Urinary bladder (tissue), 4 donors: ENCODE data around the gene AASDH. TPM values are rescaled to one million over a fixed set of nuclear protein-coding genes. Genes with fewer than 3 reads are reported as not detected.

ENCODE experiments used
- DNase-seq: peaks from one replicate; pipeline ENCODE4 v3.0.0-alpha.2; 2015; ENCODE audit errors: extremely low spot score
- H3K27ac ChIP-seq: one replicate; pipeline ENCODE4 v1.5.1; 2013; ENCODE audit warnings: low read depth, mild to moderate bottlenecking, moderate library complexity
- H3K36me3 ChIP-seq: one replicate; pipeline ENCODE4 v1.6.1; 2013; ENCODE audit warnings: mild to moderate bottlenecking, moderate library complexity; ENCODE audit not compliant: insufficient read depth
- H3K4me1 ChIP-seq: one replicate; pipeline ENCODE4 v1.6.1; 2013; ENCODE audit warnings: mild to moderate bottlenecking, moderate library complexity; ENCODE audit not compliant: insufficient read depth
- H3K4me3 ChIP-seq: one replicate; pipeline ENCODE4 v1.5.1; 2013; ENCODE audit warnings: low read depth, low read length
- WGBS: extraction: QIAGEN DNeasy Blood & Tissue Kit; methylation state at CpG from one replicate; pipeline ENCODE4 v1.1.7; 2013; 5-methylcytosine and 5-hydroxymethylcytosine counted together
- polyA plus RNA-seq: library from polyadenylated mRNA; stranded (reverse); fragments of 200-250 nt; gene quantifications from one replicate; pipeline ENCODE4 v1.2.3, GENCODE V29; 2013
- total RNA-seq: library from RNA; depleted of rRNA; stranded (reverse); fragments of >200 nt; gene quantifications from one replicate; pipeline ENCODE4 v1.2.3, GENCODE V29; 2014
- donor health status: healthy with polysubstance abuse.
- donor health status: healthy.

Gene AASDH
- total RNA-seq: 33.8 TPM
- 6.1 TPM for polyA plus RNA-seq

DNA sequence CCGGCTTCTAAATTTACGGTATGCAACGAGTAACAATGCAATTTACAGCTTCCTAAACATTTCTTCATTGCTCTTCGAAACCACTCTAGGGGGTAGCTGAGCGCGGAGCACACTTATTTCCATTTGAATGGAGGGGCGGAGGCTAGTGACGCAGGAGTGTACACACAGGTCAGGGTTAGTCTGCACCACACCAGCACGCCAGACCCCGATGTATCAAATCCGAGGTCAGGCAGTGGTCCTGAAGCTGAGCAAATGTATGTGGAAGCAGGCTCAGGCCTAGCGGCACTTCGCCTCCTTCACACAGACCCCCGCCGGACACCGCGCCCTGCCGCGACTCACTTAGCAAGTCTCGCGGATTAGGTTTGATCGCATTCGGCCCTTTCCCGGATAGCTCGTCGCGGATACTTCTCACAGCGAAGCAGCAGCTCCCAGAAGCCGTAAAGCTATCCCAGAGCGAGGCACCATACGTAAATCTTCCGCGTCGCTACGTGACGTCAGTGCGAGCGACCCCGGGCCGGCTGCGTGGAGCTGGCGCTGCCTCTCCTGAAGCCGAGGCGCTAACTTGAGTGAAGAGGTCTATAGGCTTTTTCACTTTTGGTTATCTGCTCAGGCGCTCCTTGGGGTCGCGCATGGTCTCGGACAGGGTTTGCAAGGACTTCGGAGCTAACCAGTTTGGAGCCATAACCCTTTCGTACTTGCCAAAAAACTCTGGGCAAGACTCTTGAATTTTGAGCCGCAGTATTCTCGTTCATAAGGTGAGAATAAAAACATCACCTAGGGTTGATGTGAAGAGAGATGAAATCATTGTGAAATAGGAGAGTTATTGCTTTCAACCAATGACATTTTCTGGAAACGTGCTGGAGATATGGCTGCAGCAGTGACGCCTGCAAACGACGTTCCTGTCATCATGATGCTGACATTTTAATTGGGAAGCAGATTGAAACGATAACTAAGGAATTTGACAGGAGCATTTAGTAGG is at the start of gene AASDH:
AASDH (minus strand) TSS at position 469 of the 979 bp plus-strand sequence. CDS start 3,192 bp downstream, outside the sequence.
- H3K36me3 ChIP-seq: no peaks in the 10 kb centered on the region
- peak within 1 kb of the TSS; percentile 90 for H3K27ac ChIP-seq
- H3K4me1 ChIP-seq: no peaks in the 10 kb centered on the region
- WGBS: under 1% methylated on average over 57 of the region's 57 CpGs
- peak within 1 kb of the TSS; percentile 59 for H3K4me3 ChIP-seq
- peak; percentile 87 for DNase-seq

GRCh38 chr4:56435140-56435926 is 48.0 kb upstream of the AASDH start, which contains the start of gene PPAT:
Gene PPAT (minus strand): TSS chr4:56435615. CDS start chr4:56435477, 138 bp downstream.
- no peaks in the 10 kb centered on the region for H3K36me3 ChIP-seq
- WGBS: under 1% methylated on average over 61 of the region's 61 CpGs
- peak within 1 kb of the TSS; percentile 82 for H3K27ac ChIP-seq
- peak within 1 kb of the TSS; percentile 62 for H3K4me3 ChIP-seq
- no peaks in the 10 kb centered on the region for H3K4me1 ChIP-seq
- DNase-seq: peak; percentile 93

DNA sequence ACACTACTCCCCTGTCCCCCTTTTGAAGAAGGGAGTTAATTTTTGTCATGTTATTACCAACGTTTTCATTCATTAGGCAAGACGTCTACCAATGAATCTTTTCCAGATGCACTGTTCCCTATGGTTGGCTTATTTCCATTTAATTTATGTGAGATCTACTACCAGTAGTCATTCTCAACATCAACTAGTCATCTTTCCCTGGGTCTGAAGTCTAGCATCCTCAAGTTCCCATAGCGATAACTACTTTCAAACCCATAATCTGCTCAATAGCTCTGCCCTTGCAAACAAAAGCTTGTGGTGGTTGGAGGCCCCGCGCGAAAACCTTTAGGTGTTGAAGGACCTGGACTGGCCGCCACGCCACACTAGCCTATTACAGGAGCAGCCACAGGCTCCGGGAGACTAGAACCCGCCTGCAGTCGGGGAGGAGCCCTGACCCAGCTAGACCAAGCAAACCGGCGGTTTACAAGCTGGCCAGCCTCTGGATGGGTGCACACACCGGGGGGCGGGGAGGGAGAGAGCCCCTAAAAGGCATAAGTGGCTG is 47.4 kb upstream of the AASDH start:
- H3K4me3 ChIP-seq: peak overlapping the region; percentile 62
- H3K36me3 ChIP-seq: no peaks in the 10 kb centered on the region
- no peaks in the 10 kb centered on the region for H3K4me1 ChIP-seq
- H3K27ac ChIP-seq: no peak overlapping the region
- DNase-seq: no peak
- 3% methylated on average over 15 of the region's 15 CpGs for WGBS

- Histone ChIP-seq H3K36me3 (no peaks in the 10 kb centered on the region), H3K27ac (no peak overlapping the region), H3K4me3 (no peak overlapping the region), H3K4me1 (no peaks in the 10 kb centered on the region)
- DNase-seq: no peak
Measured at GRCh38 chr4:56433280-56433679, 46.0 kb upstream of the AASDH start.

DNA sequence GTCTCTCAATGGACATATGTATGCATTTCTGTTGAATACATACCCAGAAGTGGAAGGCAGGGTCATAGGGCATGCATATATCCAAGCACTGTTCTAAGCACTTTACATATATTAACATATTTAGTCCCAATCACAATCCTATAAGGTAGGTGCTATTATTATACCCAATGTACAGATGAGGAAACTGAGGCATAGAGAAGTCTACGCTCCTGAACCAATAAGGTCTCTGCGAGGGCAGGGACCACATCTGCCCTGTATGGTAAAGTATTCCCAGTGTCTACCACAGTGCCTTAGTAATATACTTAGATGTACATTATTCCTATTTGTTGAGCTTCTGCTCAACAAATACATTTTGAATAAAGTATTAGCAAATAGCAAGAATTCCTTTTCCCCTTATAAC is 42.9 kb upstream of the AASDH start:
- no peak for DNase-seq
- no peaks in the 10 kb centered on the region for H3K4me1 ChIP-seq
- H3K27ac ChIP-seq: no peak overlapping the region
- 98% methylated on average over 2 of the region's 2 CpGs for WGBS
- no peak overlapping the region for H3K4me3 ChIP-seq
- H3K36me3 ChIP-seq: no peaks in the 10 kb centered on the region

GRCh38 chr4:56427179-56427578 is 39.9 kb upstream of the AASDH start:
- 99% methylated on average over 1 of the region's 1 CpG for WGBS
- no peak overlapping the region for H3K4me3 ChIP-seq

DNA sequence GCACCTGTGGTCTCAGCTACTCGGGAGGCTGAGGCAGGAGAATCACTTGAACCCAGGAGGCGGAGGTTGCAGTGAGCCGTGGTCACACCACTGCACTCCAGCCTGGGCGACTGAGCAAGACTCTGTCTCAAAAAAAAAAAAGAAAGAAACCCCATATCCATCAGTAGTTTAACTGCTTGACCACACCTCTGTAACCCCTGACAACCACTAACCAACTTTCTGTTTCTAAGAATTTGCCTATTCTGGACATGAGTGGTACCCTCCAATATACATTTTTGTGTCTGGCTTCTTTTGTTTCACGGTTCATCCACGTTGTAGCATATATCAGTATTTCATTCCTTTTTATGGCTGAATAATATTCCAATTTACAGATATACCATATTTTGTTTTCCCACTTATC is 39.0 kb upstream of the AASDH start:
- no peak overlapping the region for H3K27ac ChIP-seq
- WGBS: 97% methylated on average over 6 of the region's 6 CpGs
- H3K4me3 ChIP-seq: no peak overlapping the region
- DNase-seq: no peak
- no peaks in the 10 kb centered on the region for H3K36me3 ChIP-seq
- H3K4me1 ChIP-seq: no peaks in the 10 kb centered on the region

More at GRCh38 chr4:56427179-56427578, 39.9 kb upstream of the AASDH start:
- no peaks in the 10 kb centered on the region for H3K36me3 ChIP-seq
- no peak for DNase-seq
- no peaks in the 10 kb centered on the region for H3K4me1 ChIP-seq
- H3K27ac ChIP-seq: no peak overlapping the region

DNA sequence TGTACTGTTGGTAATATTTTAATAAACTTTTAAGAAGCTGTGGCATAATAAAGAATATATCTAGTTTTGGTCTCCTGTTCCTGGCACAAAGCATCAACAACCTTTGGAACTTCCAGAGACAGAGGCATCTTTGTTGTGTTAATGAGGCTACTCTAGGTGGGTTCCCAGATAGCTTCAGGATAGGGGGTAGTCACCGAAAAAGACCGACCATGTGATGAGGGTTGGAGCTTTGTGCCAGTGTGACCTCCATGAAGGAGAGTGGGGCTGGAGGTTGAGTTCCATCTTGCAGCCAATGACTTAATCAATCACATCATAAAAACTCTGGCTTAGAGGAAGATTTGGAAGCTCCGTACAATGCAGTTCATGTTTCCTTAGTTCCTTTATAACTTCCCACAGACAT is 38.2 kb upstream of the AASDH start:
- 86% methylated on average over 3 of the region's 3 CpGs for WGBS
- H3K4me1 ChIP-seq: no peaks in the 10 kb centered on the region
- no peak overlapping the region for H3K4me3 ChIP-seq
- H3K27ac ChIP-seq: no peak overlapping the region
- no peaks in the 10 kb centered on the region for H3K36me3 ChIP-seq
- DNase-seq: no peak

DNA sequence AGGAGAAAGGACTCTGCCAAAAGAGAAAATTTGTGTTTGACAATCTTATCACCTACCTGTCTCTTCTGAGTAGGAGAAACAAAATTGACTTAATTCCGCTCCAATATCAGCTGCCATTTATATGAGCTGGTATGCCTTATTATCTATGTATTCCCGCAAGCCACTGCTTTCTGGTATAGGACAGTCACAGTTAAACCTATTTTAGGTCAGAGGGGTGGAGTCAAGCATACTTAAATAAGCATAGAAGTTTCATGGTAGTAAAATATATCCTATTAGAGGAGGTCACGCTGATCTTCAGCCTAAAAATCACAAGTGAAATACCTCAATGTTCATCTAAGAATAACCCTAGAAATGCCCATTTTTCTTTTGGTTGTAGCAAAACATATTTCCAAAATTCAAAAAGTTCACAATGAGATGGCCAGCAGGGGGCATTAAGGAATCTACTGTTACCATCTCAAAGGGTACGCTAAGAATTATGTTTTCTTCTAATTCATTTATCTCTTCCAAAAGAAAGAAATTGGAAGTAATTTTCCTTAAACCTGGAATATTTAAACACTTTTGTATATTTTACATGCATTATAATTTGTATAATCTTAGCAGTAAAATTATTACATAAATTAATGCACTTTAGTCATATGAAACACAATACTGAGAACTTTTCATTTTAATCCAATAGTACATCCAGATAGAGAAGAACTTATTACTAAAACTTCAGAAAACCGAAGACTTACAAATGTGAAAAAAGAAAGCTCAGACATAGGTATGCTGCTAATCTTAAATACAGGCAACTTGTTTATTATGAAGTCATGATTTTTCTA is 37.6 kb upstream of the AASDH start:
- Histone ChIP-seq H3K4me1 (no peaks in the 10 kb centered on the region), H3K4me3 (no peak overlapping the region), H3K27ac (no peak overlapping the region), H3K36me3 (no peaks in the 10 kb centered on the region)
- no peak for DNase-seq
- 62% methylated on average over 5 of the region's 5 CpGs for WGBS

DNA sequence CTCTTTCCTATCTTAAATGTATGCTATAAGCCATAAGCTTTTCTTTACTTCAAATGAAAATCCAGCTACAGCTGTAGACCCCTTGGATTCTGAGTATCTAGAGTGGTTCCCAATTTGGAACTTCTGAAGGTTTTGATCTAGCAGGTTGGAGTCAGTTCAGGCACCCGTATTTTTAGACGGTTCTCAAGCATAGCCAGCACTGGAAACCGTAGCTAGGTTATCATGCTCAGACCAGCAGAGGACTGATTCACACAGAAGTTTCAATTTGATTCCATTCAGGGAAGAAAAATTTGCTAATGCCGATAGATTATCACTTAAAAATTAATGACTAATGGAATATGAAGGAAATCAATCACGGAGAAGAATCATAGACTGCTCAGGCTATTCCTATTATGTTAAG is 36.9 kb upstream of the AASDH start:
- no peak overlapping the region for H3K27ac ChIP-seq
- H3K4me3 ChIP-seq: no peak overlapping the region
- H3K36me3 ChIP-seq: no peaks in the 10 kb centered on the region
- no peak for DNase-seq
- H3K4me1 ChIP-seq: no peaks in the 10 kb centered on the region
- 92% methylated on average over 5 of the region's 5 CpGs for WGBS

DNA sequence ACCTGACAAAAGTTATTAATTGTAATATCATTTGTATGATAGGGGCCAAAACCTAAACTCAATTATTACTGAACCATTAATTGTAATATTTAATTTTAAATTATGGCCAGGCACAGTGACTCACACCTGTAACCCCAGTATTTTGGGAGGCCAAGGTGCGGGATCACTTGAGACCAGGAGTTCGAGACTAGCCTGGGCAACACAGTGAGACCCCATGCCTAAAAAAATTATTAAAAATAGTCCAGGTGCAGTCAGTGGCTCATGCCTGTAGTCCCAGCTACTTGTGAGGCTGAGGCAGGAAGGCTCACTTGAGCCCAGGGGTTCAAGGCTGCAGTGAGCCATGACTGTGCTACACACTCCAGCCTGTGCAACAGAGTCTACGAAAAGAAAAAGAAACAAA is 30.1 kb upstream of the AASDH start:
- 98% methylated on average over 3 of the region's 3 CpGs for WGBS
- Histone ChIP-seq H3K36me3 (no peaks in the 10 kb centered on the region), H3K4me3 (no peak overlapping the region)

DNA sequence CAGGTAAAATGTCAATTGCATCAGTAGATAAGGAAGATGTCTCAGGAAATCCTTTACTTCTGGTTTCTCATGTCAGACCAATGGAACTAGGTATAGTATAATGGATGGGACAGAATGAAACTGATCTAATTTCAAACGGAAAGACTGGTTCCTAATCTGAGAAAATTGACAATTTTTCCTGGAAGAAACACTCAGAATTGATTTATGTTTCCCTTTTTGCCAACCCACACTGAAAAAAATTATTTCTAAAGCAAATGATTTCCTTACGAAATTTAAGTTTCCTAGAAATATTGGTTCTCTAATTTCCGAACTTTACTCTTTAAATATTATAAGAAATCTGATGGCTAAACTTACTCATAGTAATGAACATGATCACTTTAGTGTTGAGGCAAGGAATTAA is 29.1 kb upstream of the AASDH start:
- no peak overlapping the region for H3K27ac ChIP-seq
- H3K4me1 ChIP-seq: no peaks in the 10 kb centered on the region
- WGBS: 79% methylated on average over 3 of the region's 3 CpGs
- DNase-seq: no peak
- no peaks in the 10 kb centered on the region for H3K36me3 ChIP-seq
- no peak overlapping the region for H3K4me3 ChIP-seq

More for the DNA sequence above, 30.1 kb upstream of the AASDH start:
- Histone ChIP-seq H3K27ac (no peak overlapping the region), H3K4me1 (no peaks in the 10 kb centered on the region)
- no peak for DNase-seq

DNA sequence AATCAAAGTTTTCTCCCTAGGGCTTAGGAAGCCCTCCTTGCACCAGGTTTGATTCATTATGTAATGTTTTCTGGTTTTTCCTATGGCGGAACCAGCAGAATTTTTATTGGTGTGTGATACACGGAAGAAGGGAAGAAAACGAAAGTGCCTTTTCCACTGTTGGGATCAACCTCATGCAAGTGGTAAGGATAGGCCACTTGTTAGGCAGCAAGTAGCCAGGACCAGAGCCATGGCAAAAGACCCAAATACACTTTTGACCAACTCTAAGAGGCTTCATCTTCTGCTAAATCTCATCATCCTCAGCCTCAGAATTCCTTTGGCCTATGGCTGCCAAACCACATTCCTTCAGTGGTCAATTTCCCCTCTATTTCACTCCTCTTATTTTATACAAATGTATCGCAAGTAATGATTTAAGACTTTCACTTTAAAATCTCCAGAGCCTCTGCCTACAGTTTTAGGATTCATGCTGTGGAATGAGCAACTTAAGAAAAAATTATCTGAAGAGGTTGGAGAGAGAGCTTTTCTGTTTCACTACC is 26.9 kb upstream of the AASDH start:
- no peak overlapping the region for H3K27ac ChIP-seq

More for the DNA sequence above, 26.9 kb upstream of the AASDH start:
- H3K4me3 ChIP-seq: no peak overlapping the region
- DNase-seq: no peak
- 85% methylated on average over 4 of the region's 4 CpGs for WGBS
- no peaks in the 10 kb centered on the region for H3K36me3 ChIP-seq
- no peaks in the 10 kb centered on the region for H3K4me1 ChIP-seq
